Activated naive CD4-positive, alpha-beta T cell treated with Interleukin-2 at 50 U/mL for 16 hours (primary cell): ENCODE data around the gene BBX.
"Not testable (repeated sequence)": the region's sequence is repeated elsewhere in the genome, so short reads cannot be mapped to it uniquely, and the experiment has no call there.

Source experiments
- DNase-seq: peaks from one replicate; pipeline ENCODE4 v3.0.0-alpha.2; 2020

The BBX gene

DNA sequence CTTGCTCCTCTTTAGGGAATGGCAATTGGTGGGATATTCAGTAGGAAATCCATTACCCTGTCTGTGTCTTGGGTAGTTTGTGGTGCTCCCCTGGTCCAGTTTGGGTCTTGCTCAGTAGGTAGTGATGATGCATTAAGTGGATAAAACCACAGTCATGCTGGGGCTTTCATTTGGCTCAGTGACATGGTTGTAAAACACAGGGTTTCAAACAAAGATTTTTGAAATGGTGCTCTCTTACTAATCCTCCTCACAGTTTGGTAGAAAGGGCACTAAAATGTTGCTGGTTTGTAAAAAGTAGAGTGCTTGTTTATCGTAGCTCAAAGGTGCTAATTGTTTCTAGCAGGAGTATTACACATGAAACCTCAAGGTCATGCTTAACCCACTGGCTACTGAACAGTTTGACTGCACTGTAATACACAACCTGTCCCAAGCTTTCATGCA, 22.9 kb downstream of the BBX start:
- DNase-seq: no peak

DNA sequence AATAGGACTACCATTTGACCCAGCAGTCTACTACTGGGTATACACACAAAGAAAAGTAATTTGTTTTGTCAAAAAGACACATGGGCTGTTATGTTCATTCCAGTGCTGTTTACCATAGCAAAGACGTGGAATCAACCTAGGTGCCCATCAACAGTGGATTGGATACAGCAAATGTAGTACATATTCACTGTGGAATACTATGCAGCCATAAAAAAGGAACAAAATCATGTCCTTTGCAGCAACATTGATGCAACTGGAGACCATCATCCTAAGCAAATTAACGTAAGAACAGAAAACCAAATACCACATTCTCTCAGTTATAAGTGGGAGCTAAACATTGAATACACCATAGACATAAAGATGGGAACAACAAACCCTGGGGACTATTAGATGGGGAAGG, 25.8 kb downstream of the BBX start:
- DNase-seq: no peak

DNA sequence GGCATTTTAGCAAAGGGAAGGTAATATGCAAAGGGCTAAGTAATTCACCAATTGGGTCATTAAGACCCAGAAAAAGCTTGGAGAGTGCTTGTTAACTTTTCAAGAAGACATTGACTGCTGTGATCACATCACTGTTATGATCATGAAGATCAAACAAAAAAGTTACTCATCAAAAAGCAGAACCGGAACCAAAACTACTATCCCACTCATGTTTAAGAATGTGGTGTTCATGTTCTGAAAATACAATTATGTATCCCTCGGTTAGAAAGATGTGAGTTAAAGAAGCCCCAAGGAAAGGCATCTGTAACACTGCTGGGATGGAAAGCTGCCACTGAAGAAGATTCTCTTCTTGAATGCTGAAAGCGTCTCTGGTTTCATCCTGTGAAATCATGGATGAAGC, 32.6 kb downstream of the BBX start:
- DNase-seq: no peak

DNA sequence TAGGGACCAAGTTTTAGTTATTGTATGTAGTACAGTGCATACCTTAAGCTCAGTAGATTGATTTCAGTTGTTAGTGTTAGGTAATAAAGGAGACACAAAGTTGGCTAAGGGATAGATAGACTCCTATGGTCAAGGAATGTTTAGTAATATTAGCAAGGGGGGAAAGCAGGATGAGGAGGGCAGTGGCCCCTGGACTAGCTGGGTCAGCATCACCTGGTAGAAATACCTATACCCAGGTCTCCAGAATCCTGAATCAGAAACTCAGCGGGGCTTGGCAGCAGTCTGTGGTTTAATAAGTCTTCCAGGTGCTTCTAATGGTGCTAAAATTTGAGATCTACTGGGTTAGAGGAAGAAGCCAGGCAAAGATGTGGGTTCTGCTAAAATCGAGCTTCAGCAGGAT, 35.0 kb downstream of the BBX start:
- no peak for DNase-seq

DNA sequence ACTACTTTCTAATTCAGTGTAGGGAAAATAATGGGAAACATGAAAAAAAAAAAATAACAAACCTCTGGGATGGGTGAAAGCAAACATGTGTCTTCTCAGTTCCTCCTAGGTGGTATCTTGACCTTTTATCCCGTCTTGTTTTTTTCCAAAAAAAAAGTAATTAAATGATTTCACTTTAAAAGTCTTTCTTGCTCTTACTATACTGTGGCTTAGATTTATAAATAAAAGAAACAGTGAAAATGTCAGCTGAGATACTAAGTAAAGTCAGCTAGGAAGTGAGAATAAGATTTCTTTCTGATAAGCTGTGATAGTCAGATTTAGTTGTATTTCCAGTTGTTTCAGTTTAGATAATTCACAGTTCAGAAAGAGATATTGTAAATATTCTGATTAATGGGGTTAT, 37.4 kb downstream of the BBX start:
- no peak for DNase-seq

DNA sequence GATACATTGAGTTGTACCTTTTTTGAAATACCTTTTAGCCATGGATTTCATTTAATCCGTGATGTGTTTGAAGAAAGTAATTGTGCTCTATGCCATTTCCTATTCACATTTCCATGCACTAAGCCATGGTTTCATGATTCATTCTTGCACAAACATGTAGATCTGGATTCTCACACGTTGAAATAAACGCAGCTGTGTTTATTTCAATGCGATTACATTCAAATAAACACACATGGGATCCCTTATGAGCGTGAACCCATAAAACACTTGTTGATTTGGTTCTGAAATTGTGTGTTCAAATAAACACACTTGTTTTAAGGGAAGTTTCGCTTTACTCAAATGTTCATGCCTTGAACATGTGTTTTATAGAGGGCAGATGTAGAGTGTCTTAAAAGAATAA, 39.2 kb downstream of the BBX start:
- no peak for DNase-seq

DNA sequence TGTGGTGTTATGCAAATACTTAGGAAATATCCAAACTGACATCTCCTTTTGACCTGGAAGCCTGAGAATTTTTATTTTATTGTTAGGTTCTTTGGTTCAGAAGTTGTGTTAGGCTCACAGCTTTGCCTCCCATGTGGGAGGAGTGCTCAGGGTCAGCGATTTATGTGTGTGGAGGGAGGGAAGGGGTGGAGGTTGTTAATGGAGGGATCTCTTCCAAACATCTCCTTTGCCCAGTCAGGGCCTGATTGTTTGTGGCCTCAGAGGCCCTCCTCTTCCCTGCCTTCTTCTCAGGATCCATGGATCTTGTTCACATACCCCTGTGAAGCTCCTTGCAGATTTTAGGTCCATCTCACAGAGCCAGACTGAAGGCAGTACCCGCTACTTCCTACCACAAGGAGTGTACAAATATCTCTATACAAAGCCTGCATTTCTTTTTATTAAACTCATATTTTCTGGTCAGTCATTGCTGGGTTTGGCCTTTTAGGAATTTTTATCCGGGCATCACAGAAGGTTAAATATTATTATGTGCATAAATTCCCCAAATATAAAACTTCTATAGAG, 40.3 kb downstream of the BBX start:
- DNase-seq: no peak

DNA sequence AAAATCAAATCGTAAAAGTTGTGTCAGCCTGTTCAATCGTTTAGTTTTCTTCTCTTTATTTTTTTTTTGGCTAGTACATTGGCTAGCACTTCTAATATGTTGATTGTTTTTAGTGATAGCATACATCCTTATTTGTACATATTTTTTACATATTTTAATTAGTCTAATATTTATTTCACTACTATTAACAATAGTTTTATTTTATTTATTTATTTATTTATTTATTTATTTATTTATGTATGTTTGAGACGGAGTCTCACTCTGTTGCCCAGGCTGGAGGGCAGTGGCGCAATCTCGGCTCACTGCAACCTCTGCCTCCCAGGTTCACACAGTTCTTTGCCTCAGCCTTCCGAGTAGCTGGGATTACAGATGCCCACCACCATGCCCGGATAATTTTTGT, 42.5 kb downstream of the BBX start:
- not testable (repeated sequence) for DNase-seq

DNA sequence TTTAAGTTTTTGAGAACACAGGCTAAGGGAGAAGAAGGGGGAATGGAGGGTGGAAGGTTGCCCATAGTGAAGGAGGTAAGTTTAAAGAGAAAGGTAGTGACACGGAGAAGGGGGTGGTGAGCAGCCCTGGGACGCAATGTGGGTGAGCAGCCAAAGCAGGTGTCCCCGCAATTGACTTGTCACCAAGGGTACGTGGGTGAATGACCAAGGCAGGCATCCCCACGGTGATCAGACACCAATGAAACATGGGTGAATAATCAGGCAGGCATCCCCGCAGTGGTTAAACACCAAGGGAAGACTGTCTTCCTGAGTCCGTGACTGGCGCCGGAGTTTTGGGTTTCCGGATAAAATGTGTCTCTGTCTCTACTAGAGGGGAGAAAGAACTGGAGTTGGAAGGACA, 48.3 kb downstream of the BBX start:
- not testable (repeated sequence) for DNase-seq

DNA sequence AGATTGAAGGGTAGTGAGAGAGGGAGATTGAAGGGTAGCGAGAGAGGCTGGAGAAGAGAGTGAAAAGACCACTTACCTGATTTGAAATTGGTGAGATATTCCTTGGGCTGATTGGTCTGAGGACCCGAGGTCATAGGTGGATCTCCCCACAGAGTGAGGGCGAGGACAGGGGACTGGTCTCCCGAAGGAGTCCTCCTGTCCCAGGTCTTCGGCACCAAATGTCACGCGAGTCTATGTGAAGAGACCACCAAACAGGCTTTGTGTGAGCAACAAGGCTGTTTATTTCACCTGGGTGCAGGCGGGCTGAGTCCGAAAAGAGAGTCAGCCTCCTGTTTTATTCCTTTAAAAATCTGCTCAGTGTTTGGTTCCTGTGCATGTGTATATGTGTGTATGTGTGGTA, 48.7 kb downstream of the BBX start:
- not testable (repeated sequence) for DNase-seq

DNA sequence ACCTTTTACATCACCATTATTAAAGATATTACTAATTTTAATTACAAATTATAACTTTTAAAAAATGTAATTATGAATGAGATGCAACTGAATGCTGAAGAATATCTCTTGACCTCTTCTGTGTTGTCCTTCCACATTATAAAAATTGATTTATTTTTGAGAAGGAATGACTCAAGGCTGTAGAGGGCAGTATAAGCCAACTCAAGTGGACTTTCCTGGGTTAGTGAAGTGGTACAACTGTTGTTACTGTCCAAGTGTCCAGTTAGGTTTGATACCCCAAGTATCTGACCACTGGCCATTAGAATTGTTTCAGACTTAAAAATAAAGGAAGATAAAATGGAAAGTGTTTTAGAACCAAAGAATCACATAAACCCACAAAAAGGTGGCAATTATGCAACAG, 51.9 kb downstream of the BBX start:
- DNase-seq: no peak

DNA sequence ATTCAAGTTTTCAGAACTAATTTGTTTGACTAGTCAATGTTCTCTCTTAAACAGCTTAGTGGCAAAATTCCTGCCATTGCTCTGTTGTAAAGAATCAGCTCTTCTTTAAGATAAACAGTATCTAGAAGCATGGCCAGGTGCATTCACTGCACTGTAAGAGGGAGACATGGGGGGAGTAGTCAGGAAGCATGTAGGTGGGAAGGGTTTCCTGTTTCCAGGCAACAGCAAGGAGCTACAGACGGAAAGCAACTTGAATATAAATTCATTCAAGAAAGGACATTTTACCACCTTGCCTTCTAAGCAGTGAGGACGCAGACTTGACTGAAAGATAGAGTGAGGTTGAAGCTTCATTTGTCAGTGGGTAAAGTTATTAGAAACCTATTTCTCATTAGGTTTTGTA, 55.3 kb downstream of the BBX start:
- no peak for DNase-seq

DNA sequence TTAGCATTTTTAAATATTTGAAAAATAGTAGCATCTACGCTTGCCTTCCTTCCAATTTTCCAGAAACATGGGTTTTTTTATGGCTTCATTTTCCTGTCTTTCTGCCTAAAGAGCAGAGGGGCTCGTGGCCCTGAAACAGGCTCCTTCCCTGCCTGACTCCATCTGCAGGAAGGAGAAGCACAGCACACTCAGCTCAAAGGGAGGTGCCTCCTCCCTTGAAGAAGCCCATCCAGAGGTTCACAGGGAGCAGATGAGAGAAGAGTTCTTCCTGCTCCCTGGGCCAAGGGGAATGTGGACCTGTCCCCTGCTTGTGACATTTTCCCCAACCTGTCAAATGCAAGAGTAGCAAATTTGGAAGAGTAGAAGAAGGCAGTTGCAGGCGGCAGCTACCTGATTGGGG, 55.8 kb downstream of the BBX start:
- no peak for DNase-seq

DNA sequence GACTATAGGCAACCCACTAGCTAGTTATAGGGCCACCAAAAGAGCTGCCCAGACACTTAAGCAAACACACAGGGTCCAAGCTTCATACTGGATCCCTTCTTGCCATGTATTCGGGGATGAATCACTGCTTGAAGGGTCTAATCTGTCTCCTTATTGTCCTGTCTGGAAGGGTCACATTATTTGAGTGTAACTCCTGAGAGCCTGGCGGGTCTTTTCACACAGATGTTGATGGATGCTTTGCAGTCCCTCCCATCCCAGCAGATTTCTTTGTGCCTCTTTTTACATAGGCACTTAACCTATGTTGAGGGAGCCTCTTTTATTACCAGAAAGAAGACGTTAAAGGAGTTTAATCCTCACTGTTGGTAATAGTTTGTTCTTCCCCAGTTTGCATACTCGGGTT, 56.6 kb downstream of the BBX start:
- DNase-seq: no peak

DNA sequence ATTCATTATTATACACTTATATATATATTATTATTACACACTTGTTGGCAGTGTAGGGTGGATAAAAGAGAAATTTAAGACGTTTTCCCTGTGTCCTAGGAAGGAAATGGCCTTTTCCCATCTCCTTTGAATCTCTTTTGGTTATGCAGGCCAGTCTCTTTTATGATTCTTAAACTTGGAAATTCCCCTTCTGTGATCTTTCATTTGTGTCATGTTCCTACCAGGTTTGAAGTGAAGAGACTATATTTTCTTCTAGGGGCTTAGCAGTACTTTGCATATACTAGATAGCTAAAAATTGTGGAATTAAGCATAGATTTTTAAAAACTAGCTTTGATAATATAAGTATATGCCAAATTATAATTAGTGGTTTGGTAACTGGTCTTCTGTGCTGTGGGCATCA, 58.5 kb downstream of the BBX start:
- DNase-seq: no peak

DNA sequence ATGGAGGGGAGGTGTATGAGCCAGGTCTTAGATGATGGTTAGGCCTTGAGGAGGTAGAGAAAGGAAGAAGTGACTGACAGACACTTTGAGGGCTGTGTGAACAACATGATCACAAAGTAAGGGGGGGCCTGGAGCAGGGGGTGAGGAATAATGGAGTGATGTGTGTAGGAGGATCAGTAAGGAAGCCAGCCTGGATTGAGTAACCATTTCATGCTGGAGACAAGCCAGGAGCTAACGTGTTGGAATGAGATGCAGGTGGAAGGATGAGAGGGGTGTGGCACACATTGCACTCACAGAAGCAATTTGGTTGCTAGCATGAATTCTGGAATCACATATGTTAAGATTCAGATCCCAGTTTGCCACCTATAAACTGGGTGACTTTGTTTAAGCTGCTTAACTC, 65.5 kb downstream of the BBX start:
- DNase-seq: no peak

DNA sequence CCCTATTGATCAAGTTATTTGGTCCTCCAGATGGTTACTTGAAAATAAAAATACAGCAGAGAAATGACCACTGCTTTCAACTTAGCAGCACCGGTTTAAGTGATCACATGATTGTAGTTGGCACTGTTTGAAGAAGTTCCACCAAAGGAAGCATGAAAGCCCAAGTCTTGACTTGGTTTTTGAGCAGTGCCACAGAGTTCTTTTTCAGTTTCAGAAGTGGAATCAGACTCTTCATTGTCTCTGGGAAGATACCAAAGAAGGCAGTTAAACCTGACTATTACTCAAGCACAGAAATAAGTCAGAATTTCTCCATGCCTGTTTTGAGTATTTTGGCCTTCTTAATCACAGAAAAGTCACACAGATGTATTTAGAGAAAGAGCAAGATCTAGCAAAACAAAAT, 66.7 kb downstream of the BBX start:
- DNase-seq: no peak

DNA sequence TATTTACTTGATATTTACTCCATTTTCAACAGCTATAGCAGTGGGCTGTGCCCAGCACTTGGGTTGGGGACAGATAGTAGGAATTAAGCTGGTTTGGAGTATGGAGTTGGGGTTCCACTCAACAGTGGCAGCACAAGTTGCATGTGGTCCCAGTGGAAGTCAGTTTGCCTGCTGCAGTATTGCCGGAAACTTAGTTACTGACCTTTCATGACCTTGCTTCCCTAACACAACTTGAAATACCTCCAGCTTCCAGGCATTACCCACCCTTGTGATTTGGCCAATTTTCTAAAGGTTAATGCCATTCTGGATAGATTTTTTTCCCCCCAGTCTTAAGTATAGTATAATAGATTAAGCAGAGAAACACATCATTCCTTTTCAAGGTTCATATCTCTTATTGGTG, 68.0 kb downstream of the BBX start:
- DNase-seq: no peak

DNA sequence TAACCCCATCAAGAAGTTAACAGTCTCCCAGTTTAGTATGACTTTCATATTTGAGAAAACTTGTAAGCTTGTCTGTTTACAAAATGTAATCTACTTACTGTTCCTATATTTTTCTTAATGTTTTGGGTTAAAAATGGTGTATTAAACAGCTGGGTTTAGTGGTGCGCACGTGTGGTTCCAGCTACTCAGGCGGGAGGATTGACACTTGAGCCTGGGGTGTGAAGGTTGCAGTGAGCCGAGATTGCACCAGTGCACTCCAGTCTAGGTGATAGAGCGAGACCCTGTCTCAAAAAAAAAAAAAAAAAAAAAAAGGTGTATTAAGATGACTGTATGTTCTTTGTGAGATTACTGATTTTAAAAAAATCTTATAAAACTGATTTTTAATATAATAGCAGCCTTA, 69.3 kb downstream of the BBX start:
- DNase-seq: no peak

DNA sequence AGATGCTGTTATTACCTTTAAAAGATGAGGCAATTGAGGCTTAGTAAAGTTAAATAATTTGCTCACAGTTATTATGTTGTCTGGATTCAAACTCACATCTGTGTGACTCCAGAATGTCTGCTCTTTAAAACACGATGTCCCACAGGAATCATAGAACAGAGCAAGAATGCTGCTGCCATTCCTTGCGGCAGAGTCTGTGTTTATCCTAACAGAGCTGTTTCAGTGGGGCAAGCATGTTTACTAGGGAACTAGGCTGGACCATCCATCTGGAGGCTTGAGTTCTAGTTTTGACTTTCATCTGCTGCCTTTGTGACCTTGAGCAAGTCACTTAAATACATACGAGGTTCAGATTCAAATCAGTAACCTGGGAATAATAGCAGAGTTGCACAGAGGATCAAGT, 72.1 kb downstream of the BBX start:
- no peak for DNase-seq

DNA sequence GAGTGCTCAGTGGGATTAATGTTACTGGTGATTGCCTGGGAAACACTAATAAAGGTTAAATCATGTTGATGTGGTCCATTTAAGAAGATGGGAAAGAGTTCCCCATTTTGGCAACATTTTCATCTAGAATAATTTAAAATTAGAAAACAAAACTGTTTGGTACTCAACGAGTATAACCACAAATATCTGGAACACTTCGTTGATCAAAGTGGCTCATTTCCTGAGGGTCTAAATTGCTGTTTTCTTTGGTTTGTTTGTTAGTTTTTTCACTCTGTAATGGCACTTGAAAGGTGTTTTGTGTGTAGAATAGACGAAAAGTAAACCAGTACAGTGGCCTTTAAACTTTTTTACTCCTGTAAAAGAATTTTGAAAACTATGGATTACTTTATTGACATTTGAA, 73.9 kb downstream of the BBX start:
- no peak for DNase-seq

DNA sequence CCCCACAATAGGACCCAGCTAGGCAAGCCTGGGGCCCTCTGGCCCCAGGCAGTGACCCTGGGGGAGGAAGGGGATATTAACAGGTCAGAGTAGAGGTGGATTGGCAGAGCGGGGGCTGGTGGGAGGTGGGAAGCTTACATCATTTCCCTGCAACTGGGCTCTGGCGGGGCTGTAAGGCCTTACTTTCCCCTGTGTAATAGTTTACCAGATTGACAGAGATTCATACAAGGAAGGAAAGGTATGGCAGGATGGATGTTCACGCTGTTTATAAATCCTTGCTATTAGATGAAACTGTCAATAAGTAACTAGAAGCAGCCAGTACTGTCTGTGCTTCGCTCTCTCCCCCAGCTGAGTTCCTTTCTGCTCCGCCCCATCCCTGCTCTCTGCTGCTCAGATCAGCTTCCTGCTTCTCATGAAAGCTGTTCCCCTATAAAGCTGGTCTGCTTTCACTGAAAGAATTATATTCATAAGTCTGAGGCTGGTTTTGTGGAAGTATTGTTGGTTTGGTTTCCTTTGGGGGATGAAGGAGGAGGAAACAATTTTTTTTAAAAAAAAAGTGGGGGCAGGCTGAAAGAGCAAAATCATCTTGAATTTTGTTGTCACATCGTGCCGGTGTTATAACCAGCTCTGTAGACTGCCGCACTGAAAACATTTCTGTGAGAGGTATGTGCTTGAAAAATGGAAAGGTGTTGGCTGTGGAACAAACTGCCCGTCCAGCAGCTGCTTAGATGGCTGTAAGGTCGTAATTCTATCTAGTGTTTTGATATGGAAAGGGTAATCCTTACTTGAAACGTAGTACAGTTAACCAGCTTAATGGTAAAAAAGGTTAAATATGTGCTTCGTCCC, 76.4 kb downstream of the BBX start:
- DNase-seq: peak; percentile 42

DNA sequence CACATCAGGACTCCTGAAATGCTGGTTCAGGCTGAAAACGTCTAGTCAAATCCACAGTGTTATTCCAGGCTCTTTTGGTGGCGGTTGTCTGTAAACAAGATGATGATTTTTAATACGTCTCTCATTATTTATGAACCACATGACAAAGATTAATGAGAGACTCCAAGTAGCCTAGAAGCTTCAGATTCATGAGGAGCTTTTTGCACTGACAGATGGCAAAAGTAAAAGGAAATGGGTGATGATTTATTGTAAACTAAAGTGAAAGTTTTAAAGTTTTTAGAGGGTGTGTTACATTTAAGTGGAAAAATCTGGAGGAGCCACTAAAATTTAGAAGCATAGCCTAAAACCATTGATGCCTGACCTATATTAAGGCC, 77.0 kb downstream of the BBX start:
- no peak for DNase-seq

DNA sequence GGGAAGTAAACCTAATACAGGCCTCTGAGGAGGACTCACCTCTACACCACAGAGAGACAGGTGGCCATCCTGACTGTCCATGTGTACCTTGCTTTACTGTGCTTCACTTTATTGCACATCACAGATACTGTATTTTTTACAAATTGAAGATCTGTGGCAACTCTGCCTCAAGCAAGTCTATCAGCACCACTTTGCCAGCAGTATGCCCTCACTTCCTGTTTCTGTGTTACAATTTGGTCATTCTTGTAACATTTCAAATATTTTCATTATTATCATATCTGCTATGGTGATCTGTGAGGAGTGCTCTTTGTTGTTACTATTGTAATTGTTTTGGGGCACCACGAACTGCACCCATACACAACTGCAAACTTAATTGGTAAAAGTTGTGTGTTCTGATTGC, 78.0 kb downstream of the BBX start:
- no peak for DNase-seq
